CD8-positive, alpha-beta memory T cell (primary cell): ENCODE data around the gene ACACB. TPM values are rescaled to one million over a fixed set of nuclear protein-coding genes. Genes with fewer than 3 reads are reported as not detected.

Experiments used
- CTCF ChIA-PET: fragments of 350-600 bp; sonication (Branson Sonifier 250); formaldehyde crosslinking; loops from one replicate; lab custom pipeline; 2021; ENCODE audit warnings: antibody characterized with exemption; lab: Charles Lee
- POLR2A ChIA-PET: fragments of 350-600 bp; sonication (Branson Sonifier 250); formaldehyde crosslinking; loops from one replicate; lab custom pipeline; 2021; ENCODE audit warnings: antibody characterized with exemption; lab: Charles Lee
- DNase-seq, 5 donors: peaks; one replicate each; pipeline versions ENCODE4 v3.0.0 to v3.0.0-alpha.2; 2020 to 2022; ENCODE audit warnings: mixed read lengths in 1 of 5
- H3K27ac ChIP-seq: one replicate; pipeline ENCODE4 v1.7.0; 2013; ENCODE audit warnings: low read depth, mild to moderate bottlenecking, low read length, moderate library complexity
- H3K27me3 ChIP-seq: 2 replicates; pipeline ENCODE4 v1.7.0; 2013; ENCODE audit warnings: low read length, mild to moderate bottlenecking; ENCODE audit not compliant: insufficient read depth, poor library complexity, severe bottlenecking
- H3K36me3 ChIP-seq: 2 replicates; pipeline ENCODE4 v1.7.0; 2013; ENCODE audit warnings: mild to moderate bottlenecking, low read length, moderate library complexity; ENCODE audit not compliant: insufficient read depth
- H3K4me1 ChIP-seq: 2 replicates; pipeline ENCODE4 v1.7.0; 2013; ENCODE audit warnings: mild to moderate bottlenecking, low read length, moderate library complexity; ENCODE audit not compliant: insufficient read depth
- H3K4me3 ChIP-seq: 2 replicates; pipeline ENCODE4 v1.7.0; 2013; ENCODE audit warnings: mild to moderate bottlenecking, low read length
- H3K9me3 ChIP-seq: 2 replicates; pipeline ENCODE4 v1.7.0; 2013; ENCODE audit warnings: mild to moderate bottlenecking, low read length
- H3K27ac Mint-ChIP-seq, 8 donors: one replicate each; pipeline ENCODE4 v1.8.0; 2020 to 2021; ENCODE audit warnings: mixed read lengths in 8 of 8, mild to moderate bottlenecking in 6 of 8, inconsistent platforms in 3 of 8, moderate library complexity in 3 of 8
- H3K27me3 Mint-ChIP-seq, 2 donors: one replicate each; pipeline ENCODE4 v1.8.0; 2020 to 2021; ENCODE audit warnings: mixed read lengths in 2 of 2, mild to moderate bottlenecking in 1 of 2, moderate library complexity in 1 of 2
- H3K36me3 Mint-ChIP-seq, 3 donors: one replicate each; pipeline ENCODE4 v1.8.0; 2020 to 2021; ENCODE audit warnings: mixed read lengths in 3 of 3, inconsistent platforms in 1 of 3, mild to moderate bottlenecking in 1 of 3
- H3K4me1 Mint-ChIP-seq, 3 donors: one replicate each; pipeline ENCODE4 v1.8.0; 2020 to 2021; ENCODE audit warnings: mixed read lengths in 3 of 3, inconsistent platforms in 1 of 3, mild to moderate bottlenecking in 1 of 3
- H3K4me3 Mint-ChIP-seq, 7 donors: one replicate each; pipeline ENCODE4 v1.8.0; 2020 to 2021; ENCODE audit warnings: mixed read lengths in 7 of 7, mild to moderate bottlenecking in 6 of 7, moderate library complexity in 4 of 7, inconsistent platforms in 2 of 7
- H3K9me3 Mint-ChIP-seq, 5 donors: one replicate each; pipeline ENCODE4 v1.8.0; 2020 to 2022; ENCODE audit warnings: mixed read lengths in 5 of 5, mild to moderate bottlenecking in 3 of 5, moderate library complexity in 2 of 5, inconsistent platforms in 1 of 5
- polyA plus RNA-seq: library from polyadenylated mRNA; unstranded; fragments of 300-500 nt; fragmentation: Illumina TruSeq; gene quantifications from one replicate; pipeline ENCODE4 v1.2.3, GENCODE V29; 2021
- total RNA-seq, 2 experiments: library from RNA; stranded (reverse); gene quantifications; one replicate each; pipeline ENCODE4 v1.2.3, GENCODE V29; 2021

ACACB gene
- total and polyA plus RNA-seq, 3 experiments from 2014 or later, result 1.4 to 7.9 (median 7.8) TPM

DNA sequence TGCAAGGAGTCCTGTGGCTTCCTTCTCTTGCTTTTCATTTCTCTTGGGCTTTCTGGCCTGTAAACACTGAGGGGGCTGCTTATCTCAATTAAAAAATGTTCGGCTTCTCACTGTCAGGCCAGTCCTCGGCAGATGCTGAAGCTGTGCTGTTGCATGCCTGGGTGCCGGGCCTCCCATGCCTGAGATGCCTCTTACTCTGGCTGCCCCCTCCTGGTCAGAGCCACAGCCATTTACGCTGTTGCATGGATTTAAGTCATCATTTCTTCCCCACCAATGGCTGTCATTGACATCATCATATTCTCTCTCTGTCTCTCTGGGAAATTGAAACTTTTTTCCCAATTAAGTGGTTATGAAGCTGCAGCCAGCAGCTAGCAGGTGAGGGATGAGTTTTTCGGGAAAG lies 139.0 kb downstream of the ACACB start:
- H3K9me3 ChIP-seq, result no peaks in the 10 kb centered on the region
- H3K27me3 ChIP-seq, result no peaks in the 10 kb centered on the region
- Mint-ChIP-seq H3K4me1 (no peaks in the 10 kb centered on the region), H3K27ac (no peak overlapping the region), H3K4me3 (no peak overlapping the region), H3K27me3 (no peaks in the 10 kb centered on the region), H3K9me3 (peaks cover 8 to 12% (median 9%) of the 10 kb centered on the region in 5 donors), H3K36me3 (peaks cover 20 to 58% (median 32%) of the 10 kb centered on the region in 3 donors)
- H3K36me3 ChIP-seq, result no peaks in the 10 kb centered on the region
- DNase-seq, result no peak
- CTCF ChIA-PET, result no interaction called here
- POLR2A ChIA-PET, result no interaction called here
- H3K4me1 ChIP-seq, result no peaks in the 10 kb centered on the region
- no peak overlapping the region for H3K4me3 ChIP-seq
- no peak overlapping the region for H3K27ac ChIP-seq

DNA sequence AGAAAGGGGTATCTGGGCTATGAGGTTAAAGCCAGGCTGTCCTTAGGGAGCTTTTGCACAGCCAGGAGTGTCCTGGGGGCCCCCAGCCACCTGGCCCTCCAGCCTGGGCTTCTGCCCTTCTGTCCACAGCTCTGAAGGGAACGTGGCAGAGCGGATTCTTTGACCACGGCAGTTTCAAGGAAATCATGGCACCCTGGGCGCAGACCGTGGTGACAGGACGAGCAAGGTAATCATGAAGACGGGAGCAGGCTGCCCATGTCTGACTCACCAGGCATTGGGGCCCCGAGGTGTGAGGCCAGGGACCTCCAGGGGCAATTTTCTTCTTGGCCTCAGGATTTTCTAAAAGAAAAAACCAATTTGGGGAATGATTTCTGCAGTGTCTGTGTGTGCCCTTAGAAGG lies 139.6 kb downstream of the ACACB start:
- CTCF ChIA-PET, result no interaction called here
- Histone ChIP-seq H3K27ac (no peak overlapping the region), H3K4me3 (no peak overlapping the region), H3K27me3 (no peaks in the 10 kb centered on the region), H3K9me3 (no peaks in the 10 kb centered on the region), H3K36me3 (no peaks in the 10 kb centered on the region), H3K4me1 (no peaks in the 10 kb centered on the region)
- no peaks in the 10 kb centered on the region for H3K4me1 Mint-ChIP-seq
- DNase-seq, result no peak
- H3K9me3 Mint-ChIP-seq, result peaks cover 8 to 12% (median 9%) of the 10 kb centered on the region in 5 donors
- peaks cover 16 to 64% (median 35%) of the 10 kb centered on the region in 3 donors for H3K36me3 Mint-ChIP-seq
- H3K27ac Mint-ChIP-seq, result no peak overlapping the region
- H3K4me3 Mint-ChIP-seq, result no peak overlapping the region
- no peaks in the 10 kb centered on the region for H3K27me3 Mint-ChIP-seq
- POLR2A ChIA-PET, result no interaction called here

DNA sequence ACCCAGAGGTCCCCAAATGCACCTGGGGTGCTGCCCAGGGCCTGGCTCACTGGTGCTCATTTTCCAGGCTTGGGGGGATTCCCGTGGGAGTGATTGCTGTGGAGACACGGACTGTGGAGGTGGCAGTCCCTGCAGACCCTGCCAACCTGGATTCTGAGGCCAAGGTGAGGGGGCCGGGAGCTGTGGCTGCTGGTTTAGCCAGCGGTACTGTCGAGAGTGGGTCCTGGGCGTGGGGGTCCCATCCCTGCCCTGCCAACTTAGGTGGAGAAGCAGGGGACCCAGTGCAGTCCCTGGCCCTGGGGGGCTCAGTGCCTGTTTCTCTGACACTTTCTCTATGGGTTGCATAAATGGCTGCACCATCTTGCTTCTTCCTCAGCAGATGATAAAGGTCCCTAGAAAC lies 141.8 kb downstream of the ACACB start:
- ChIA-PET CTCF (no interaction called here), POLR2A (no interaction called here)
- Histone ChIP-seq H3K4me1 (no peaks in the 10 kb centered on the region), H3K27me3 (no peaks in the 10 kb centered on the region), H3K9me3 (no peaks in the 10 kb centered on the region), H3K27ac (no peak overlapping the region), H3K36me3 (no peaks in the 10 kb centered on the region), H3K4me3 (no peak overlapping the region)
- no peak for DNase-seq
- Mint-ChIP-seq H3K36me3 (peaks cover 13 to 60% (median 35%) of the 10 kb centered on the region in 3 donors), H3K27me3 (no peaks in the 10 kb centered on the region), H3K27ac (no peak overlapping the region), H3K9me3 (peaks cover 6 to 12% (median 8%) of the 10 kb centered on the region in 5 donors), H3K4me1 (no peaks in the 10 kb centered on the region), H3K4me3 (no peak overlapping the region)

DNA sequence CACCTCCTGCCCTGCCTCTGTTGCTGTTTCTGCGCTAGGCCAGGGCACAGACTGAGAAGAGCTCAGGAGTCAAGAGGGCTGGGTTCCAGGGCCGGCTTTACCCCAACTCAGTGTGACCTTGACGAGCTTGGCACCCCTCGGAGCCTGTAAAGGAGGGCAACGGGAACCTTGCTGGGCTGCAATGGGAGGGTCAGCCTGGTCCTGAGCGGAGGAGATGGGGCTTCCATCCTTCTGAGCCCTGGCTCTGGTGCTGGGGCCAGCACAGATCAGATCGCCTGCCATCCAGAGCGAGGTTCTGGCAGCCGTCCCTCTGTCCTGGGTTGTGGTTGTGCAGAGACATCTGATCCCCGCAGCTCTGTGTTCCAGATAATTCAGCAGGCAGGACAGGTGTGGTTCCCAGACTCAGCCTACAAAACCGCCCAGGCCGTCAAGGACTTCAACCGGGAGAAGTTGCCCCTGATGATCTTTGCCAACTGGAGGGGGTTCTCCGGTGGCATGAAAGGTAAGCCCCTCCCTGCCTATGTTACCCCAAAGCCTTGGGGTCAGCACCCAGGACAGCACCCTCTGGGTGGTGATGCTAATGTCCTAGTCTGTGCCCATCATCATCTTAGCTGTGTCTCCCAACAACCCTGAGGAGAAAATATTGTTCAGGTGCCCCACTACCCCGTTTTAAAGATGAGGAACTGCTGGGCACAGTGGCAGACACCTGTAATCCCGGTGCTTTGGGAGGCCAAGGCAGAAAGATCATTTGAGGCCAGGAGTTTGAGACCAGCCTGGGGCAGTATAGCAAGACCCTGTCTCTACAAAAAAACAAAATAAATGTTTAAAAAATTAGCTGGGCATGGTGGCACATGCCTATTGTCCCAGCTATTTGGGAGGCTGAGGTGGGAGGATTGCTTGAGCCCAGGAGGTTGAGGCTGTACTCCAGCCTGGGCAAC lies 142.5 kb downstream of the ACACB start:
- H3K9me3 ChIP-seq, result no peaks in the 10 kb centered on the region
- CTCF ChIA-PET, result no interaction called here
- no peaks in the 10 kb centered on the region for H3K27me3 Mint-ChIP-seq
- H3K9me3 Mint-ChIP-seq, result peaks cover 2 to 6% (median 3%) of the 10 kb centered on the region in 5 donors
- no peaks in the 10 kb centered on the region for H3K4me1 ChIP-seq
- no peak for DNase-seq
- H3K36me3 Mint-ChIP-seq, result peaks cover 16 to 59% (median 34%) of the 10 kb centered on the region in 3 donors
- no peak overlapping the region for H3K27ac Mint-ChIP-seq
- H3K36me3 ChIP-seq, result no peaks in the 10 kb centered on the region
- POLR2A ChIA-PET, result no interaction called here
- no peaks in the 10 kb centered on the region for H3K4me1 Mint-ChIP-seq
- H3K4me3 ChIP-seq, result no peak overlapping the region
- H3K4me3 Mint-ChIP-seq, result no peak overlapping the region
- H3K27ac ChIP-seq, result no peak overlapping the region
- H3K27me3 ChIP-seq, result no peaks in the 10 kb centered on the region

DNA sequence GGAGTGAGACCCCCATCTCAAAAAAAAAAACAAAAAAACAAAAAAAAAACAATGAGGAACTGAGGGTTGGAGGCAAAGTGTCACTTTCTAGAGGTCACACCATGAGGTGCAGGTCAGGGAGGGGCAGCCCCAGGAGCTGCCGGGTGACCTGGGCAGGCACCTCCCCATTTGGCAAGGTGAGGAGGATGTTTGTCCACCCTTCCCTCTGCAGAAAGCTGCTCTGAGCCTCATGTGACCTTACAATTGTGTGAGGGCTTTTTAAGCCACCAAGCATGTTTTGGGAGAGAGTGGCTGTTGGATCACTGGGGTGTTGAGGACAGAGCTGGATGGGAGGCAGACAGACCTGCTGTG lies 143.1 kb downstream of the ACACB start:
- H3K27me3 ChIP-seq, result no peaks in the 10 kb centered on the region
- no peak overlapping the region for H3K27ac ChIP-seq
- peaks cover 0 to 3% (median 0%) of the 10 kb centered on the region in 5 donors for H3K9me3 Mint-ChIP-seq
- H3K9me3 ChIP-seq, result no peaks in the 10 kb centered on the region
- no peaks in the 10 kb centered on the region for H3K4me1 Mint-ChIP-seq
- H3K4me3 Mint-ChIP-seq, result no peak overlapping the region
- H3K27me3 Mint-ChIP-seq, result no peaks in the 10 kb centered on the region
- no peaks in the 10 kb centered on the region for H3K36me3 ChIP-seq
- DNase-seq, result no peak
- POLR2A ChIA-PET, result no interaction called here
- H3K4me3 ChIP-seq, result no peak overlapping the region
- H3K36me3 Mint-ChIP-seq, result peaks cover 14 to 61% (median 30%) of the 10 kb centered on the region in 3 donors
- CTCF ChIA-PET, result no interaction called here
- H3K4me1 ChIP-seq, result no peaks in the 10 kb centered on the region
- H3K27ac Mint-ChIP-seq, result no peak overlapping the region

DNA sequence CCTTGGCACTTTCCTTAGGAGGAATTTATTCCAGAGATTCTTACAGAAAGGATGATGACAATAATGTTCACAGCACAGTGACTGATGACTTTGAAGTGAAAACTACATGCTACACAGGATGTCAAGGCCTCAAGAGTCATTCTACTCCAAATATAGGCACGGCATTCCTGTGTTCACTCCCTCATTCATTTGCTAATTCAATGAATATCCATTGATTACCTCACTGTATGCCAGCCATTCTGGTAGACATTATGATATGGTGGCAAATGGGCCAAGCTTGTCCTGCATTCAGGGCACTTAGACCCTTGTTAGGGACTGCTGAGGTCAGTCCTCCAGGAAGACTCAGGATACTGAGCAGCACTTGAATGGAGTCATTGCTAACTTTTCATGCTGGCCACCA lies 144.7 kb downstream of the ACACB start:
- peaks cover 12 to 63% (median 22%) of the 10 kb centered on the region in 3 donors for H3K36me3 Mint-ChIP-seq
- H3K4me3 ChIP-seq, result no peak overlapping the region
- H3K4me3 Mint-ChIP-seq, result no peak overlapping the region
- DNase-seq, result no peak
- POLR2A ChIA-PET, result no interaction called here
- no peaks in the 10 kb centered on the region for H3K9me3 ChIP-seq
- no peaks in the 10 kb centered on the region for H3K27me3 Mint-ChIP-seq
- CTCF ChIA-PET, result no interaction called here
- H3K9me3 Mint-ChIP-seq, result no peaks in the 10 kb centered on the region
- peak overlapping the region in 1 of 8 donors; percentile 51 for H3K27ac Mint-ChIP-seq
- H3K27ac ChIP-seq, result no peak overlapping the region
- no peaks in the 10 kb centered on the region for H3K27me3 ChIP-seq
- no peaks in the 10 kb centered on the region for H3K4me1 ChIP-seq
- H3K36me3 ChIP-seq, result no peaks in the 10 kb centered on the region
- no peaks in the 10 kb centered on the region for H3K4me1 Mint-ChIP-seq

DNA sequence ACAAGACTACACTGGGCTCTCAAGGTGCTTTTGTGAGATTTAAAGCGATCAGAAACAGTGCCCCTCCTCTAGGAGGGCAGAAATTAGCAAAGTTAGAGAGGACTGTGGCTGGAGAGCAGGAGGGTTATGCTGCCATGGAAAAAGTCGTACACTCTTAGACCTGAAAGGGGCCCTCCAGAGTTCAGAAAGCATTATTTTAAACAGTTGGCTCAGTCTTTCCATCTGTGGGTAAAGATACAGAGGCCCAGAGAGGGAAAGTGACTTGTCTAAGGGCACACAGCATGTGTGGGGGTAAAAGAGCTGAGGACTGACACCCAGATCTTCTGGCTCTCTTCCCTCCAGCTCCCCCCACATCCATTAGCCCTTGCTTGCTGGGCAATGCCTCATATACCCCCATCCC lies 145.6 kb downstream of the ACACB start:
- no peaks in the 10 kb centered on the region for H3K36me3 ChIP-seq

DNA sequence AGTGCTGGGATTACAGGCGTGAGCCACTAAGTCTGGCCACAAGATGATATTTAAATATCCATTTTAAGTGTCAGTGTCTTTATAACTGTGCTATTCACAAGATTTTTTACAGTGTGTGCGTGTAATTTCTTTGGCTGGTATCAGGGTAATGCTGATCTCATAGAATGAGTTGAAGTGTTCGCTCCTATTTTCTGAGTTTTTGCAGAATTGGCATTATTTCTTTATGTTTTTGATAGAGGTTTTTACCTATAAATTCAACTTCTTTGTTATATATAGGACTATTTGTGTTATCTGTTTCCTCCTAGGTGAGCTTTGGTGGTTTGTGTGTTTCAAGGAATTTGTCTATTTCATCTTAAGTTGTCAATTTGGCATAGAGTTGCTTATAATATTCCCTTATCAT lies 147.1 kb downstream of the ACACB start:
- H3K27me3 Mint-ChIP-seq, result no peaks in the 10 kb centered on the region
- no peak overlapping the region for H3K27ac ChIP-seq
- H3K4me3 ChIP-seq, result no peak overlapping the region
- POLR2A ChIA-PET, result no interaction called here
- peak overlapping the region in 1 of 8 donors; percentile 44 for H3K27ac Mint-ChIP-seq
- no peak for DNase-seq
- no peak overlapping the region for H3K4me3 Mint-ChIP-seq
- peaks cover 7 to 67% (median 13%) of the 10 kb centered on the region in 3 donors for H3K36me3 Mint-ChIP-seq
- H3K9me3 ChIP-seq, result no peaks in the 10 kb centered on the region
- H3K4me1 ChIP-seq, result no peaks in the 10 kb centered on the region
- H3K36me3 ChIP-seq, result no peaks in the 10 kb centered on the region
- no peaks in the 10 kb centered on the region for H3K9me3 Mint-ChIP-seq
- H3K4me1 Mint-ChIP-seq, result no peaks in the 10 kb centered on the region
- H3K27me3 ChIP-seq, result no peaks in the 10 kb centered on the region
- CTCF ChIA-PET, result interaction anchor here (1.0 kb wide), 1 partner anchor 165 kb away, joined by 3 read pairs; no protein-coding TSS in a partner anchor

More for the DNA sequence above, 145.6 kb downstream of the ACACB start:
- CTCF ChIA-PET, result no interaction called here
- Histone ChIP-seq H3K27me3 (no peaks in the 10 kb centered on the region), H3K9me3 (no peaks in the 10 kb centered on the region), H3K4me3 (no peak overlapping the region), H3K4me1 (no peaks in the 10 kb centered on the region), H3K27ac (no peak overlapping the region)
- Mint-ChIP-seq H3K4me1 (no peaks in the 10 kb centered on the region), H3K27ac (no peak overlapping the region), H3K27me3 (no peaks in the 10 kb centered on the region), H3K4me3 (no peak overlapping the region), H3K9me3 (no peaks in the 10 kb centered on the region), H3K36me3 (peaks cover 12 to 65% (median 17%) of the 10 kb centered on the region in 3 donors)
- POLR2A ChIA-PET, result no interaction called here
- no peak for DNase-seq
